Mesendoderm (in vitro differentiated cells): ENCODE data around the gene SPECC1.

Experiments
- DNase-seq: peaks from one replicate; pipeline ENCODE4 v3.0.0; 2013
- H2AK5ac ChIP-seq: 2 replicates; pipeline ENCODE4 v1.6.1; 2013; ENCODE audit warnings: low read length, inconsistent platforms
- H2BK120ac ChIP-seq: 2 replicates; pipeline ENCODE4 v1.6.1; 2013; ENCODE audit warnings: low read depth, mild to moderate bottlenecking, low read length, moderate library complexity, mixed read lengths
- H2BK15ac ChIP-seq: replicated peaks from 2 replicates; pipeline ENCODE4 v1.6.1; 2013; ENCODE audit warnings: low read depth, mild to moderate bottlenecking, moderate library complexity
- H2BK5ac ChIP-seq: 2 replicates; pipeline ENCODE4 v1.6.1; 2013; ENCODE audit warnings: low read length, inconsistent platforms
- H3K18ac ChIP-seq: 2 replicates; pipeline ENCODE4 v1.6.1; 2013; ENCODE audit warnings: mild to moderate bottlenecking, low read length, mixed read lengths
- H3K23ac ChIP-seq: one replicate; pipeline ENCODE4 v1.6.1; 2013; ENCODE audit warnings: low read length
- H3K27ac ChIP-seq: 2 replicates; pipeline ENCODE4 v1.5.1; 2013; ENCODE audit warnings: low read depth, mild to moderate bottlenecking, inconsistent platforms, low read length, moderate library complexity
- H3K27me3 ChIP-seq: 2 replicates; pipeline ENCODE4 v1.6.1; 2013; ENCODE audit warnings: low read length, control low read depth, mild to moderate bottlenecking, inconsistent platforms; ENCODE audit not compliant: insufficient read depth, poor library complexity
- H3K36me3 ChIP-seq: 2 replicates; pipeline ENCODE4 v1.6.1; 2013; ENCODE audit warnings: low read length, inconsistent platforms; ENCODE audit not compliant: control insufficient read depth, insufficient read depth
- H3K4ac ChIP-seq: one replicate; pipeline ENCODE4 v1.6.1; 2013; ENCODE audit warnings: low read depth, mild to moderate bottlenecking, low read length, moderate library complexity
- H3K4me1 ChIP-seq: 2 replicates; pipeline ENCODE4 v1.6.1; 2013; ENCODE audit warnings: low read depth, low read length, inconsistent platforms; ENCODE audit not compliant: control insufficient read depth
- H3K4me2 ChIP-seq: 2 replicates; pipeline ENCODE4 v1.6.1; 2013; ENCODE audit warnings: low read length
- H3K4me3 ChIP-seq: 2 replicates; pipeline ENCODE4 v1.5.1; 2013; ENCODE audit warnings: mild to moderate bottlenecking, low read length
- H3K56ac ChIP-seq: one replicate; pipeline ENCODE4 v1.6.1; 2013; ENCODE audit warnings: low read length
- H3K79me1 ChIP-seq: 2 replicates; pipeline ENCODE4 v1.6.1; 2013; ENCODE audit warnings: low read length, inconsistent platforms
- H3K79me2 ChIP-seq: 2 replicates; pipeline ENCODE4 v1.6.1; 2013; ENCODE audit warnings: mild to moderate bottlenecking, low read length; ENCODE audit not compliant: control insufficient read depth, insufficient read depth
- H3K9ac ChIP-seq: 2 replicates; pipeline ENCODE4 v1.6.1; 2013; ENCODE audit warnings: low read length, inconsistent platforms
- H4K5ac ChIP-seq: one replicate; pipeline ENCODE4 v1.6.1; 2013; ENCODE audit warnings: low read length
- H4K8ac ChIP-seq: one replicate; pipeline ENCODE4 v1.6.1; 2013; ENCODE audit warnings: low read depth, mild to moderate bottlenecking, control low read depth, low read length, moderate library complexity
- WGBS: extraction: QIAGEN DNeasy Blood & Tissue Kit; methylation state at CpG from one replicate; pipeline ENCODE4 v1.1.7; 2013; ENCODE audit warnings: low lambda C conversion rate, missing lambda C conversion rate; ENCODE audit not compliant: insufficient coverage; ENCODE audit errors: extremely low coverage; 5-methylcytosine and 5-hydroxymethylcytosine counted together

The SPECC1 gene

DNA sequence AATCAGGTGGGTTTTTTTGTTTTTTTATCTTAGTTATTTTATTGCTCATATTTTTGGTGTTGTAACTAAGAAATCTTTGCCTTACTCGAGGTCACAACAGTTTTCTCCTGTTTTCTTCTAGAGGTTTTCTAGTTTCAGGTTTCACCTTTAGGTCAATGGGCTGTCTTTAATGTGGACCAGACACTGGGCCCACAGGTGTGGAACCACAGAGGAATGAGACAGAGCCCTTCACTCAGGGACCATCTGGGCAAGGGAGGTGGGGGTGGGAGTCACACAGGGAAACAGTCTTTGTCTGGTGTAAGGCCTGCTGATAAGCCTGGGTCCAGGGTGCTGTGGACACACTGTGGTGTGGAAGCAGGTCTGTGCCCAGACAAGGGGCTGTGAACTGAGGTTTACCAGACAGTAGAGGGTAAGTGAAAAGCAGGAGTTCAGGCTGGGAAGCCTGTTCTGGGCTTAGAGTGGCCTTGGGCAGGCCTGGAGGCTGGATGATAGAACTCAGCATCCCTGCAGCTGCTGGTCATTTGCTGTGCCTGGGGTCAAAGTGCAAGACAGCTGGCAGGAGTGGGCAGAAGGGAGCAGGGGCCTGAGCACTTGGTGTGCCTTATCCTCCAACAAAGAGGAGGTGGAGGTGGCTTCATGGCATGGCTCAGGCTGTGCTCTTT lies 75.6 kb downstream of the SPECC1 start:
- Histone ChIP-seq H3K56ac (no peak overlapping the region), H3K4ac (no peak overlapping the region), H2BK15ac (no peak overlapping the region), H3K4me2 (no peak overlapping the region), H3K4me1 (no peaks in the 10 kb centered on the region), H3K27ac (no peak overlapping the region), H2AK5ac (no peak overlapping the region), H3K27me3 (no peaks in the 10 kb centered on the region), H2BK5ac (no peak overlapping the region), H2BK120ac (no peak overlapping the region), H3K79me1 (no peaks in the 10 kb centered on the region), H3K9ac (no peak overlapping the region), H4K5ac (no peak overlapping the region), H3K36me3 (no peaks in the 10 kb centered on the region), H3K79me2 (no peaks in the 10 kb centered on the region), H3K4me3 (no peak overlapping the region), H3K23ac (no peak overlapping the region), H3K18ac (no peak overlapping the region), H4K8ac (no peak overlapping the region)
- no CpG with 5 or more reads among the region's 1 CpG for WGBS
- no peak for DNase-seq

DNA sequence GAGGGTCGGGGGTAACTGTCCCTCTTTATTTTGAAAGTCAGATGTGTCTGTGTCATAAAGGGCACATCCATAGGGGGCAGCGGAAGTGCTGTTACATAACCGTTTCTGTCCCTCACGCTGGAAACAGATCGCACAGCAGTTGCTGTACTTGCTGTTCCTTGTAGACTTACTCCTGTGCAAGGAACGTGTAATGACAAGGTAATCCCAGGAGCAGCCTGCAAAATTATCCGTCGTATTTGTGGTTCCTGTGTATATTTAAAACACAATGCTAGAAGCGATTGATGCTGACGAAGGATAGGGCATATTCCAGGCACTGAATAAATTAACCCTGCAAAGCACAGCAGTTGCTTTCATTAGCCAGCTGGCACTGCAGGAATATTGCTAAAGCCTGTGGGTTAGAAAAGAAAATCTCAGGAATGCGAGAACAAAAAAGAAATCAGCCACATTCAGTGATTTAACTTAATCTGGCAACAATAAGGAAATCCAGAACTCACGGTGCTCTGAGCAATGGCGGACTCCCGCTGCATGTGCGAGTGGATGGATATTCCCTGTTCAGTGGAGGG lies 76.2 kb downstream of the SPECC1 start:
- H3K4me2 ChIP-seq, result no peak overlapping the region
- no peak overlapping the region for H4K5ac ChIP-seq
- no peaks in the 10 kb centered on the region for H3K27me3 ChIP-seq
- no peak overlapping the region for H2BK5ac ChIP-seq
- no peak overlapping the region for H2BK15ac ChIP-seq
- no peak overlapping the region for H3K18ac ChIP-seq
- no peak for DNase-seq
- H2BK120ac ChIP-seq, result no peak overlapping the region
- H3K23ac ChIP-seq, result no peak overlapping the region
- no peak overlapping the region for H3K4me3 ChIP-seq
- H3K36me3 ChIP-seq, result no peaks in the 10 kb centered on the region
- no peak overlapping the region for H3K9ac ChIP-seq
- H3K4ac ChIP-seq, result no peak overlapping the region
- no peaks in the 10 kb centered on the region for H3K79me1 ChIP-seq
- no peak overlapping the region for H2AK5ac ChIP-seq
- no peak overlapping the region for H3K56ac ChIP-seq
- no CpG with 5 or more reads among the region's 15 CpGs for WGBS
- no peaks in the 10 kb centered on the region for H3K79me2 ChIP-seq
- no peaks in the 10 kb centered on the region for H3K4me1 ChIP-seq
- H3K27ac ChIP-seq, result no peak overlapping the region
- no peak overlapping the region for H4K8ac ChIP-seq

DNA sequence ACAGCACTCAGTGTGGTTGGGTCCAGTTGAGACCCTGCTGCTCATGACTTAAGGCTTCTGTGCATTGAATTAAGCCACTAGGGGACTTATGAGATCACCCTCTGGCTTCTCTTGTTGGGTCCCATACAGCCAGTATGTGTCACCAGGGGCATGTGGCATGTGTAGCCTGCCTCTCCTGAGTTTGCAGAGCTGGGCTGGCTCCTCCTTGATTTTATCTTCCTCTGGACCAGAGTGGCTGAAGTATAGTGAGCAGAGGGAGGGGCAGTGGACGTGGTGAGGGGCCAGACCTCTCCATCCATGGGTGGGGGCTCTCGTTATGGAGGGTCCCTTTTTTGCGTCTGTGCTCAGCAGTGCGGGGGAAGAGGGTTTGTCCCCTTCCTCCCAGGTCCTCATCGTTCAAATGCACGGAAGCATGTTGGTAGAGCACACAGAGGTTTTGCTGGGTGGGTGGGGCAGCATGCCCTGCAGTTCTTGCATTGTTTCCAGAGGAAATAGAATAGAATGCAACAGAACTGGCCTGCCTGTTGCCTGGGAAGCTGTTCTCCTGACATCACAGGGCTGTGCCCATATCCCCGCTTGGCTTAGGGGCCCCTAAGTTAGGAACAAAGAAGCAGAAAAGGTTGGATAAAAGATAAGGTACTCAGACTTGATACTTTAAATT lies 77.4 kb downstream of the SPECC1 start:
- Histone ChIP-seq H4K5ac (no peak overlapping the region), H3K4me1 (no peaks in the 10 kb centered on the region), H2AK5ac (no peak overlapping the region), H3K79me2 (no peaks in the 10 kb centered on the region), H3K4ac (no peak overlapping the region), H4K8ac (no peak overlapping the region), H3K4me2 (no peak overlapping the region), H2BK5ac (no peak overlapping the region), H3K27me3 (no peaks in the 10 kb centered on the region), H2BK15ac (no peak overlapping the region), H3K4me3 (no peak overlapping the region), H2BK120ac (no peak overlapping the region), H3K9ac (no peak overlapping the region), H3K18ac (no peak overlapping the region), H3K36me3 (no peaks in the 10 kb centered on the region), H3K27ac (no peak overlapping the region), H3K23ac (no peak overlapping the region), H3K56ac (no peak overlapping the region), H3K79me1 (no peaks in the 10 kb centered on the region)
- DNase-seq, result peak; percentile 74
- no CpG with 5 or more reads among the region's 7 CpGs for WGBS

DNA sequence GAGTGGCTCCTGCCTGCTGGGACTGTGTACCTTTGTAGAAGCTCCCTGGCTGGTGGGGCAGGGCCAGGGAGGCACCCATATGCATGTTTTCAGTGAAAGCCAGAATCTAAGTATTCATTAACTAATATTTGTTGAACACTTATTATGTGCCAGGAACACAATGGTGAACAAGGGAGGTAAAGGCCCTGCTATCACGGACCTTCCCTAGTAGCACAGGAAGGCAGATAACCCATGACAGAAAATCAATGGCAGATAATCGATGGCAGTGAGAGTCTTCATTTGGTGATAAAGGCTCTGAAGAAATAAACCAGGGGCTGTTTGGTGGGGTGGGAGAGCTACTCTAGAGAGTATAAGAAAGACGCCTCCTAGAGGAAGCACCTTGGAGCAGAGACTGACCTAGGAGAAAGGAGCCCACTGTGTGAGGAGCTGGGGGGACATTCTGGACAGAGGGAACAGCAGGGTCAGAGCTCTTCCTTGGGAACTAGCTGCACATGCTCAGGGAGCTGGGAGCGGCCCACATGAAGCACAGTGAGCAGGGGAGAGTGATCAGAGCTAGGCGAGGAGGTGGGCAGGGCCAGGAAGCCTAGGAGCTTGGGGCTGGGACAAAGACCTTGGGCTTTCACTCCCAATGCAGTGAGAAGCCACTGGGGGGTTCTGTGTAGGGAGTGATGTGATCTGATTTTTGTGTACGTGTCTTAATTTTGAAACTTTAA lies 78.5 kb downstream of the SPECC1 start:
- Histone ChIP-seq H3K9ac (no peak overlapping the region), H3K4ac (no peak overlapping the region), H2AK5ac (no peak overlapping the region), H4K5ac (no peak overlapping the region), H3K23ac (no peak overlapping the region), H2BK15ac (no peak overlapping the region), H3K79me1 (no peaks in the 10 kb centered on the region), H2BK120ac (no peak overlapping the region), H4K8ac (no peak overlapping the region), H3K4me2 (no peak overlapping the region), H3K36me3 (no peaks in the 10 kb centered on the region), H3K79me2 (no peaks in the 10 kb centered on the region), H3K56ac (no peak overlapping the region), H2BK5ac (no peak overlapping the region), H3K4me1 (no peaks in the 10 kb centered on the region), H3K27me3 (no peaks in the 10 kb centered on the region), H3K27ac (no peak overlapping the region), H3K4me3 (no peak overlapping the region), H3K18ac (no peak overlapping the region)
- no peak for DNase-seq
- WGBS, result no CpG with 5 or more reads among the region's 6 CpGs

DNA sequence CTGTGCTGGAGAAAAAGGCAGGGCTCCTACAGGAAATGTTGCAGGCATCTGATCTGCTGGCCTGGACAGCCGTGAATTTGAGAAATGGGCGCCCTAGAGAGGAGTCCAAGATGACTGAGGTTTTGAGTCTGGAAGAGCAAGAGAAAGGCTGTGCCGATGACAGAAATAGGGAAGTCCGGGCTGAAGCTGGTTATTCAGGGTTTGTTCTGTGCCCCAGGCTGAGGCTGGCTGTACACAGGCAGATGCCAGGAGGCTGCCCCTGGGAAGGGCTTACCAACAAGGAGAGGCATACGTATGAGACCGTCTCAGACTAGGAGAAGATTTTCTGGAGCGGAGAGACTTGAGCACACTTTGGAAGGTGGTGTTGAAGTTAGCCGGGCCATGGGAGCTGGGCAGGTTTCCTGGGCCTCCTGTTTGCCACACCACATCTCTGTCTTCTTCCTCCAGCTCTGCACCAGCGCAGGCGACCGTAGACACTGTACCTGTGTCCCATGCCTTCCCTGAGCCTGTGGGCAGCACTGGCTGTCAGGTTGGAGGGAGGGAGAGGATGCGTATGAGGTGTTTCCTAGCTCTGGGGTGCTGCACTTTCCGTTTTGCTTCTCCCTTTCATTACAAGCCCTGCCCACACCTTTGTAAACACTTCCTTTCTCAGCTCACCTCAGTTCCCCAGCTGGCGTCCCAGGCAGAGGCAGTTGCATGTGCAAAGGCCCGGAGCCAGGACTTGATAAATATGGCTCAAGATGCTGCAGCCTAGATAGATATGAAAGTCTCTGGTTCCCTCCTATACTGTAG lies 80.8 kb downstream of the SPECC1 start:
- no peak overlapping the region for H2BK5ac ChIP-seq
- no peak overlapping the region for H2BK15ac ChIP-seq
- no peak overlapping the region for H3K4ac ChIP-seq
- H3K4me1 ChIP-seq, result no peaks in the 10 kb centered on the region
- no peak overlapping the region for H3K56ac ChIP-seq
- no peak overlapping the region for H2AK5ac ChIP-seq
- no peaks in the 10 kb centered on the region for H3K79me2 ChIP-seq
- H3K27me3 ChIP-seq, result no peaks in the 10 kb centered on the region
- no peak overlapping the region for H4K8ac ChIP-seq
- WGBS, result no CpG with 5 or more reads among the region's 15 CpGs
- DNase-seq, result no peak
- no peak overlapping the region for H3K9ac ChIP-seq
- H2BK120ac ChIP-seq, result no peak overlapping the region
- no peak overlapping the region for H4K5ac ChIP-seq
- H3K18ac ChIP-seq, result no peak overlapping the region
- no peak overlapping the region for H3K23ac ChIP-seq
- H3K27ac ChIP-seq, result no peak overlapping the region
- no peak overlapping the region for H3K4me3 ChIP-seq
- no peaks in the 10 kb centered on the region for H3K79me1 ChIP-seq
- H3K36me3 ChIP-seq, result no peaks in the 10 kb centered on the region
- no peak overlapping the region for H3K4me2 ChIP-seq
